NCI-H2196 (cell line): ENCODE data around the gene FAS.

Source experiments
- DNase-seq: peaks from one replicate; lab custom pipeline; 2025; ENCODE audit not compliant: unreplicated experiment; lab: John Stamatoyannopoulos, UW

The FAS gene

DNA sequence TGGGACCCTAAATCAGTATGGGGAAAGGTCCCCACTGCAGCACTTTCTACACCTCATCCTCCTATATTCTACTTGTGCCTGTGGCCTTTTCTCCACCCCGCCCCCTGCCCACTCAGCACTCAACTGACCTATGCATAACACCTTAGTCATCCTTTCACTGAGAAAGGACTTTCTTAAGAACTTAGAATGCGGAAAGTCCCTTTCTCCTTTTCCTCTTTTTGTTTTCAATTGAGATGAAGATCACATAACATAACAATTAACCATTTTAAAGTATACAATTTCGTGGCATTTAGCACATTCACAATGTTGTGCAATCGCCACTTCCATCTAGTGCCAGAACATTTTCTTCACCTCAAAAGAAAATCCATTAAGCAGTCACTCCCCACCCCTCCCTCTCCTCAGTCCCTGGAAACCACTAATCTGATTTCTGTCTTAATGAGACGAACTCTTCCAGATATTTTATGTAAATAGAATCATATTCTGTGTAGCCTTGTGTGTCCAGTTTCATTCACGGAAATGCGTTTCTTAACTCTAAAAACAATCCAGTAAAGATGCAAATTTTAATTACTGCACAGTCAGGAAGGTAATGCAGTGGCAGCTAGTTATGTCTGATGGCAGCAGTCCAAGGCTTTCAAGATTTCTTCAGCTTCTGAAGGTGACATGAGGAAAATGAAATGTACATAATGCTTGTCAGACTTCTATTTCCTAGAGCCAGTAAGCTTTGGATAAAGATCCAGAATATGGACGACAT, 41.7 kb downstream of the FAS start:
- DNase-seq: no peak

DNA sequence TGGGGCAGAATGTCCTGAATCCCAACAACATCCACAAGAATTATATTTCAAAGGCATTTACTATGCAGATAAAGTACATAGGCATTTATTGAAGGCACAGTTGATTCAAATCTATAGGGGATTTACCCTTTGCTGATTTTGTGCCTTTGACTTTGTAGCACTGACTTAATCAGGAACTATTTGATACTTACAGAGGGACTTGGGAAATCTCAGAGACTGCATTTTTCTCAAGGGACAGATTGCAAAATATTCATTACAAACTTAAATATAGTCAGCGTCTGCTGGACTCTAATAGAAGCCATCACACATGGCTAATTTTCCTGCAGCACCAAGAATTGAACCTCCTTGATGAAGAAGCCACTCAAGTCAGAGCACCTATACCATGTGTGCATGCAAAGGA, 44.9 kb downstream of the FAS start:
- no peak for DNase-seq

GRCh38 chr10:89037096-89037495, 46.5 kb downstream of the FAS start:
- DNase-seq: no peak

DNA sequence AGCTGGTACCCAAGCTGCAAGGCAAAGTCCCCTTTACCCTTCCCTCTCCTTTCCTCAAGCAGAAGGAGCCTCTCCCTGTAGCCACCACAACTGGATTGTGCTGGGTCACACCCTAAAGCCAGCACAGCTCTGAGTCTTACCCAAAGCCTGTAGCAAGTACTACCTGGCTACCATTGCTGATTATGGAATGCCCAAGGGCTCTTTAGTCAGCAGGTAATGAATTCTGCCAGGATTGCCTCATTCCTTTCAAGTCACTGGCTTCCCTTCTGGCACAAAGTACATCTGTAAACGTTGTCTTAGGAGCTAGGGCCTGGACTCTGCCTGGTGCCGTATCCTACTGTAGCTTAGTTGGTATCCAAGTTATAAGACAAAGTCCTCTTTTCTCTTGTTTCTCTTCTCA, 52.0 kb downstream of the FAS start:
- no peak for DNase-seq

- DNase-seq: no peak
These were observed 52.5 kb downstream of the FAS start for GRCh38 chr10:89043052-89043451.

DNA sequence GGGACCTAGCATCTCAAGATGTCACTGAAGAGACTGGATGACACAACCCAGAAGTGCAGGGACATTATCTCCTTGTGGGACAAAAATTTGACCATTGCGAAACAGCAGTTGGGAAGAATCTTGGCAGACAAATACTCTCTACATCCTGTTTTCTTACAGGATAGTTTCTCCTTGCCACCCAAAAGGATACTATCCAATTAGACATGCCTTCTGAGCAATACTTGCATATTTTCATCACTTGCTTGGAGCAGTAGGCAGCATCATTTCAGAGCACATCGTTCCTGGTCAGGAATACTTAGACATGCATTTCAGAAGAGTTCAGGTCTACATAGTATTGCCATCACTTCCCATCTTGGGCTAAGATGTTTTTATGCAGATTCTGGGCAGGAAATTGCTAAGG, 56.8 kb downstream of the FAS start:
- DNase-seq: no peak

DNA sequence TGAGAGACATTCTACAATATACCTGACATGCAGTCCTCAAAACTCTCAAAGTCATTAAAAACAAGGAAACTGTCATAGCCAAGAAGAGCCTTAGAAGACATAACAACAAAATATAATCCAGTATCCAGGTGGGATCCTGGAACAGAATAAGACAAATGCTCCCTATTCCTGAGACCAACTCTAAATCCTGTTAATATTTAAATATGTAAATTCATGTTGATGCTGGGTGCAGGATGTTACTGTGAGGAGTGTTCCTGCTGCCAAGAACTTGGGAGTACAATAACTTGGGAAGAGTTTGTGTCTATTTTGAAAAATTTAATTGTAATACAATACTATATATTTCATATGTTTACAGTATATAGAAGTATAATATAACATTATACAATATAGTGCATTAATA, 61.0 kb downstream of the FAS start:
- no peak for DNase-seq

DNA sequence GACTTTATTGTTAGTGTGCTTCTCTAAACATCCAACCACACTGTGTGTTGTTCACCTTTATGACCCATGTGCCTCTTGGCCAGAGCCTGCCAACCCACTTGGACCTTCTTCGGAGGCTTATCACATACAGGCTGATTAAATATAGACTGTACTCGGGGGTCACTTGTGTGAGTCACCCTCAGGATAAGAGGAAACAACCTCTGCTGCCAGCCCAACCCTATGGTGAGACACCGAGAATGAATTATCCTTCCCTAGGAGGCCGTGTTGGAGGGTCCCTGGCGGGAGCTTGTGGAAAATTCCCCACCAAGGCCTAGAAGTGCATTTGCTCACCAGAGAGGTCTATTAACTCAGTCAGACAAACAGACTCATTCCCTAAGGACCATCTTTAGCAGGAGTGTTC, 63.0 kb downstream of the FAS start:
- no peak for DNase-seq

GRCh38 chr10:89055159-89055558, 64.6 kb downstream of the FAS start:
- DNase-seq: no peak

DNA sequence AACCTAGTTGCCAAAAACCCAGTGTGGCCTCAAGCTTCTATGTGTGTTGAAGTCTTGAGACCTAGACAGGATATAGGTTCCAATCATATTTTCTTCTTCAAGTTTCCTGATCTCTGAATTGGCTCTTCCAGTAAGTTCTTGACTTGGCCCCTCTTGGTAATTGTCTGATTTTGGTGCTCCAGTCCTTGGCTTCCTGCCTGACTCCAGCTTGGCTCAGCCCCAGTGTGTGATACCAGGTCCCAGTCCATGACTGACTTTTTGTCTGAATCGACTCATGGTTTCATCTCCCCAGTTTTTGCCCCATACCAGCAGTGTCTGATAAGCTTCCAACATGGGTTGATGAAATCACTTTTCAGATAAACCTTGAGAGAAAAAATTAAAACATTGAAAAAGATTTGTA, 72.3 kb downstream of the FAS start:
- no peak for DNase-seq

DNA sequence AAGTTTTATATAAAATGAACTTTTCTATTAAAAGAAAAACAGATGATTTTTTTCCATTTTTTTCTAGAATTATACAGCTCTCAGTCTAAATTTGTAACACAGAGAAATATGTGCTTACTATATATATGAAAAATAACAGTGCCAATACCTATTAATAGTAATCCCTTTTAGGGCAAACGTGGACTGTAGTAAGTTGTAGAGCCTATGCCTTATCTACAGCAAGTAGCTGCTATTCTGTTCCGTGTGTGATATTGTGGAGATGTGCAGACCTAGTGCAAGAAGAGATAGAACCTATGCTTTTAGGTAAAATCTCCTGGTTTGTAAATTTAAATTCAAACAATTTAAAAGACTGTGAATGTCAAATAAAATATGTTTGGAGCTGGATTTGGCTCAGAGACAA, 72.9 kb downstream of the FAS start:
- DNase-seq: no peak

DNA sequence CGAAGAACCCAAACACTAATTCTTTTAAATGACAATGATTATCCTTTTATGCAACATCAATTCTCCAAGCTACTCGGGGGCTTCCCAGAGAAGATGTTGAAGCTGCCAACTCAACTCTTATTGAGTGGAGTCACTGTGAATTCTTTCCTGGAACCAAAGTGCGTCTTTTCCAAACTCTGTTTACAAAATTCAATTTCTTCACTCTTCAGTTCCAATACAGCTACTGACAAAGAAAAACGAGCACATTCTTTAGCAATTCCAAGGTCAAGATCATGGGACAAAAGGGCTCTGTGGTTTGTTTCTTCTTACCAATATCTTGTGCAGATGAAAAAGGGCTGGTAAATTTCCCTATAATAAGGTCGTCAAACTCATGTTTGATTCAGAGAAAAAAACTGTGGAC, 74.2 kb downstream of the FAS start:
- DNase-seq: no peak
